Type B pancreatic cell (in vitro differentiated cells): Measurements from ENCODE around the gene LIPI. TPM values are rescaled to one million over a fixed set of nuclear protein-coding genes. Genes with fewer than 3 reads are reported as not detected.

Experiments used
- DNase-seq: peaks from one replicate; pipeline ENCODE4 v3.0.0; 2021; ENCODE audit warnings: mixed read lengths; ENCODE audit not compliant: unreplicated experiment; ENCODE audit errors: extremely low spot score
- H3K27ac Mint-ChIP-seq: 2 replicates; pipeline ENCODE4 v1.8.0; 2021; ENCODE audit warnings: mild to moderate bottlenecking, mixed read lengths
- H3K27me3 Mint-ChIP-seq: 2 replicates; pipeline ENCODE4 v1.8.0; 2021; ENCODE audit warnings: mixed read lengths
- H3K36me3 Mint-ChIP-seq: 2 replicates; pipeline ENCODE4 v1.8.0; 2021; ENCODE audit warnings: mixed read lengths
- H3K4me1 Mint-ChIP-seq: one replicate; pipeline ENCODE4 v1.8.0; 2021; ENCODE audit warnings: mixed read lengths; ENCODE audit not compliant: unreplicated experiment
- H3K4me3 Mint-ChIP-seq: 2 replicates; pipeline ENCODE4 v1.8.0; 2021; ENCODE audit warnings: mild to moderate bottlenecking, mixed read lengths
- H3K9me3 Mint-ChIP-seq: 2 replicates; pipeline ENCODE4 v1.8.0; 2021; ENCODE audit warnings: mixed read lengths
- CTCF ChIP-seq: fragments of 200-600 bp; sonication (generic); conservative IDR thresholded peaks from 2 replicates; pipeline ENCODE4 v1.5.0; 2021; ENCODE audit warnings: antibody characterized with exemption, mild to moderate bottlenecking
- total RNA-seq: library from RNA; stranded (reverse); gene quantifications from 2 replicates; pipeline ENCODE4 v1.2.1, GENCODE V29; 2021; ENCODE audit warnings: low replicate concordance

LIPI gene
- total RNA-seq, 1 donor from 2014 or later: not detected

- Mint-ChIP-seq H3K27me3 (no peaks in the 10 kb centered on the region), H3K27ac (no peak overlapping the region), H3K9me3 (peaks cover 4% of the 10 kb centered on the region), H3K4me3 (no peak overlapping the region), H3K36me3 (no peaks in the 10 kb centered on the region), H3K4me1 (no peaks in the 10 kb centered on the region)
- no peak for DNase-seq
- no peak for TF ChIP-seq CTCF
Observed at GRCh38 chr21:14235101-14235500, 24.3 kb upstream of the LIPI start.

DNA sequence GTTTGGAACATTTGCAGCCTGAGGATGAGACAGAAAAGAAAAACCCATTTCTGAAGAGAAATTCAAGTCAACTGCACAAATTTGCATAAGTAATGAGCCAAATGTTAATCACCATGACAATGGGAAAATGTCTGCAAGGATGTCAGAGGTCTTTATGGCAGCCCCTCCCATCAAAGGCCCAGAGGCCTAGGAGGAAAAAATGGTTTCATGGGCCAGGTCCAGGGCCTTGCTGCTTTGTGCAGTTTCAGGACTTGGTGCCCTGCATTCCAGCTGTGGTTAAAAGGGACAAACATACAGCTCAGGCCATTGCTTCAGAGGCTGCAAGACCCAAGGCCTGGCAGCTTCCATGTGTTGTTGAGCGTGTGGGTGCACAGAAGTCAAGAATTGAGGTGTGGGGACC, 18.6 kb upstream of the LIPI start:
- peaks cover 13% of the 10 kb centered on the region for H3K9me3 Mint-ChIP-seq
- no peak for TF ChIP-seq CTCF

DNA sequence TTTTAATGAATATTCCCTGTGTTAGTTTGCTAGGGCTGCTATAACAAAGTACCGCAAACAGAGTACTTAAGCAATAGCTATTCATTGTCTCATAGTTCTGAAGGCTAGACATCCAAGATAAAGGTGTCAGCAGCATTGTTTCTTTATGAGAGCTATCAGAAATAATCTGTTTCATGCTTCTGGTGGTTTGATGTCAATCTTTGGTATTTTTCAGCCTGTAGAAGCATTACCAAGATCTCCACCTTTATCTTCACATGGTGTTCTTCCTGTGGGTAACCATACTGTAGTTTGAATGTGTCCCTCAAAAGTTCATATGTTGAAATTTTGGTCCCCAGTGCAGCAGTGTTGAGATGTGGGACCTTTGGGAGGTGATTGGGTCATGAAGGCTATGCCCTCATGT, 12.6 kb upstream of the LIPI start:
- Mint-ChIP-seq H3K36me3 (no peaks in the 10 kb centered on the region), H3K9me3 (no peaks in the 10 kb centered on the region), H3K4me1 (no peaks in the 10 kb centered on the region), H3K27me3 (no peaks in the 10 kb centered on the region), H3K4me3 (no peak overlapping the region), H3K27ac (no peak overlapping the region)
- no peak for DNase-seq
- no peak for TF ChIP-seq CTCF

More for the DNA sequence above, 18.6 kb upstream of the LIPI start:
- Mint-ChIP-seq H3K27me3 (no peaks in the 10 kb centered on the region), H3K4me1 (no peaks in the 10 kb centered on the region), H3K27ac (no peak overlapping the region), H3K36me3 (no peaks in the 10 kb centered on the region), H3K4me3 (no peak overlapping the region)
- DNase-seq: no peak

DNA sequence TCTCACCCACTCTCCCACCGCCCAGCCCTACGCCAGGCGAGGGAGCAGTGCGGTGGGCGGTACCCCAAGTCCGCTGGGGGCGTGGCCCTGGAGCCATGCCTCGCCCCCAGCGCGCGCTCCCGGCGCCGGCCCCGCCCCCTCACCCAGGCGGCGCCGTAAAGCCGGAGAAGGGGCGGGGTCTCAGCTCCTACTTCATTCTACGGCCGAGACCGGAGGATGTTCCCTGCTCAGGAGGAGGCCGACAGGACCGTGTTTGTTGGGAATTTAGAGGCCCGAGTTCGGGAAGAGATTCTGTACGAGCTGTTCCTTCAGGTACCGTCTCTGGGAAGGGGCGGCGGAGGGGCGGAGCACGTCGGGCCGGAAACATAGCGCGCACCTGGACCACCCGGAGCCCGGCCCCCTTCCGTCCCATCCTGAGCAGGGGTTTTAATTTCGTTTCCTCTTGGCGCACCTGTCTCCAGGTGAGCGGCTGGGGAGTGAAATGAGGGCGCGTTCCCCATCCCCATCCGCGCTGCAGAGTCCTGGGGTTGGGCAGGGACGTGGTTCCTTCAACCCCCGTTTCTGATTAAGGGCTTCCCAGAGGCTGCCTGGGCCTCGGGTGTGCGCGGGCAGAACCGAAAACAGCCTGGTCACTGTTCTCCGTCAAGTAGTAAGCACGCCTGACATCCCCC, 5.4 kb upstream of the LIPI start, which contains the start of gene RBM11:
Gene RBM11 (plus strand): TSS at position 187 of the 671 bp plus-strand sequence. CDS start 30 bp downstream, at position 217.
- no peak for TF ChIP-seq CTCF
- H3K27ac Mint-ChIP-seq: no peak within 1 kb of the TSS

GRCh38 chr21:14213164-14213563, 2.4 kb upstream of the LIPI start:
- Mint-ChIP-seq H3K27ac (no peak overlapping the region), H3K27me3 (peaks cover 25% of the 10 kb centered on the region), H3K4me1 (no peaks in the 10 kb centered on the region), H3K36me3 (no peaks in the 10 kb centered on the region), H3K9me3 (no peaks in the 10 kb centered on the region), H3K4me3 (no peak overlapping the region)
- DNase-seq: no peak
- TF ChIP-seq CTCF: no peak

More for the DNA sequence above, 5.4 kb upstream of the LIPI start, which contains the start of gene RBM11:
- Mint-ChIP-seq H3K9me3 (no peaks in the 10 kb centered on the region), H3K4me1 (no peaks in the 10 kb centered on the region), H3K4me3 (peak within 1 kb of the TSS; percentile 89), H3K36me3 (no peaks in the 10 kb centered on the region), H3K27me3 (peaks cover 25% of the 10 kb centered on the region)
- peak; percentile 86 for DNase-seq
